Stomach (tissue), 9 donors: Measurements from ENCODE around the gene DPCD. TPM values are rescaled to one million over a fixed set of nuclear protein-coding genes. Genes with fewer than 3 reads are reported as not detected.
"Not testable (repeated sequence)": the region's sequence is repeated elsewhere in the genome, so short reads cannot be mapped to it uniquely, and the experiment has no call there.

Source experiments
- DNase-seq, 2 donors: peaks; one replicate each; pipeline versions ENCODE4 v3.0.0 to v3.0.0-alpha.2; 2013 to 2019
- H3K27ac ChIP-seq, 5 donors: fragments of 200-600 bp in 4 of 5; sonication (generic) in 4 of 5; one replicate each; pipeline ENCODE4 v1.5.1; 2013 to 2019; ENCODE audit warnings: mild to moderate bottlenecking in 1 of 5, moderate library complexity in 1 of 5
- H3K27me3 ChIP-seq, 3 donors: fragments of 200-600 bp; sonication (generic); one replicate each; pipeline ENCODE4 v1.5.1; 2017 to 2019; ENCODE audit warnings: mixed run types in 1 of 3
- H3K36me3 ChIP-seq, 4 donors: fragments of 200-600 bp; sonication (generic); 1 replicate in 3 of 4; 2 replicates in 1 of 4; pipeline ENCODE4 v1.5.1; 2016 to 2019
- H3K4me1 ChIP-seq, 4 donors: fragments of 200-600 bp; sonication (generic); one replicate each; pipeline ENCODE4 v1.5.1; 2016 to 2019
- H3K4me3 ChIP-seq, 4 donors: fragments of 200-600 bp; sonication (generic) in 3 of 4; one replicate each; pipeline ENCODE4 v1.5.1; 2016 to 2019; ENCODE audit warnings: mild to moderate bottlenecking in 1 of 4
- H3K9me3 ChIP-seq, 4 donors: fragments of 200-600 bp; sonication (generic); one replicate each; pipeline ENCODE4 v1.5.1; 2016 to 2019
- EP300 ChIP-seq: sonication (generic); formaldehyde crosslinking; IDR thresholded peaks from one replicate; pipeline ENCODE4 v1.6.1; 2017; ENCODE audit warnings: antibody characterized with exemption
- POLR2A ChIP-seq, 4 donors: fragments of 450-650 bp; IDR thresholded peaks; one replicate each; pipeline ENCODE4 v1.6.1; 2016; ENCODE audit warnings: antibody characterized with exemption in 4 of 4, control low read depth in 2 of 4, mild to moderate bottlenecking in 1 of 4, moderate library complexity in 1 of 4
- POLR2AphosphoS5 ChIP-seq, 3 donors: sonication (generic); formaldehyde crosslinking; IDR thresholded peaks; one replicate each; pipeline ENCODE4 v1.6.1; 2016; ENCODE audit warnings: antibody characterized with exemption in 3 of 3
- WGBS, 5 donors: extraction: QIAGEN DNeasy Blood & Tissue Kit in 3 of 5; methylation state at CpG; one replicate each; pipeline versions ENCODE4 v1.1.5 to v1.1.7; 2013 to 2018; 5-methylcytosine and 5-hydroxymethylcytosine counted together
- intact Hi-C: fragments of 100-400 bp; cut with DNase I; formaldehyde crosslinking; loops from one replicate; pipeline ENCODE4 v1.15.1; 2023; ENCODE audit warnings: low total_unique reads
- polyA plus RNA-seq, 3 donors: library from polyadenylated mRNA; stranded (reverse); fragments of 200-250 nt; gene quantifications; one replicate each; pipeline ENCODE4 v1.2.3, GENCODE V29; 2013
- total RNA-seq, 5 donors: library from RNA; depleted of rRNA; stranded (reverse); fragments of >200 nt; gene quantifications; one replicate each; pipeline versions ENCODE4 v1.1.0 to v1.2.3, GENCODE V29; 2014 to 2016
- TF ChIP-seq, protein P1 (sequence below), 7 experiments: fragments of 450-650 bp in 4 of 7; fragments of 200-600 bp in 3 of 7; sonication (generic) in 3 of 7; IDR thresholded peaks; one replicate each; pipeline ENCODE4 v1.5.1; 2016 to 2019; ENCODE audit warnings: antibody characterized with exemption in 7 of 7, control low read depth in 2 of 7, mild to moderate bottlenecking in 1 of 7
- donor health status: healthy with polysubstance abuse.
- donor health status: Bipolar disorder and iron deficiency.
- donor health status: healthy.

The DPCD gene
- total and polyA plus RNA-seq, 8 donors: 6.7 to 86.6 (median 21.1) TPM

DNA sequence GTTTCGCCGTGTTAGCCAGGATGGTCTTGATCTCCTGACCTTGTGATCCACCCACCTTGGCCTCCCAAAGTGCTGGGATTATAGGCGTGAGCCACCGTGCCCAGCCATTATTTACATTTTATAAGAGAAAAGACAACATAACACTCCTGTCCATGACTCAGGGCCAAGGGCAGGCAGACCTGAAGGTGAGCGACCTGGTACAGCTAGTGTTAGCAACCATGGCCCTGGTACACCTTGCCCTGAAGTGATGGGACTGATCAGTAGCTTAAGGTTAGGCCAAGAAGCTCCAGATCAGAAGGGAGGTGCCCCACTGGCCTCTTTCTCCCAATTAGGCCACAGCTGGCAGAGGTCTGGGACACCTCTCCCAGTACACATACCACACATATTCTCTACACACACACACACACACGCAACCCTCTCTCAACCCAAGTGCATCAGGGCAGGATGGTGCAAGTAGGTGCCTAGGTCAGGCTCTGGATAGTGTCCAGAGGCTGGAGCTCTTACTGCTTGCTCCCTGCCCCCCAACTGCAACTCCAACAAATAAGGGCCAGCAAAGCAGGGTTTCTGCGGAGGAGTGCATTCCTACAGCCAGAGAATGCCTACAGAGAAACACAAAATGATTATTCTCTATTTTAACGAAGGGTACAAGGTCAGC is 43.8 kb downstream of the DPCD start:
- H3K36me3 ChIP-seq: peaks cover 0 to 60% (median 46%) of the 10 kb centered on the region in 4 donors
- peaks cover 0 to 6% (median 0%) of the 10 kb centered on the region in 4 donors for H3K4me1 ChIP-seq
- H3K9me3 ChIP-seq: no peaks in the 10 kb centered on the region
- H3K27me3 ChIP-seq: no peaks in the 10 kb centered on the region
- 71 to 83% (median 72%) methylated on average over 8 of the region's 8 CpGs for WGBS, 5 donors
- intact Hi-C loops: no loop called here
- no peak for TF ChIP-seq POLR2AphosphoS5 (IDR thresholded peaks at IDR 0.05)
- no peak for TF ChIP-seq POLR2A (IDR thresholded peaks at IDR 0.05)
- TF ChIP-seq, protein P1, sequence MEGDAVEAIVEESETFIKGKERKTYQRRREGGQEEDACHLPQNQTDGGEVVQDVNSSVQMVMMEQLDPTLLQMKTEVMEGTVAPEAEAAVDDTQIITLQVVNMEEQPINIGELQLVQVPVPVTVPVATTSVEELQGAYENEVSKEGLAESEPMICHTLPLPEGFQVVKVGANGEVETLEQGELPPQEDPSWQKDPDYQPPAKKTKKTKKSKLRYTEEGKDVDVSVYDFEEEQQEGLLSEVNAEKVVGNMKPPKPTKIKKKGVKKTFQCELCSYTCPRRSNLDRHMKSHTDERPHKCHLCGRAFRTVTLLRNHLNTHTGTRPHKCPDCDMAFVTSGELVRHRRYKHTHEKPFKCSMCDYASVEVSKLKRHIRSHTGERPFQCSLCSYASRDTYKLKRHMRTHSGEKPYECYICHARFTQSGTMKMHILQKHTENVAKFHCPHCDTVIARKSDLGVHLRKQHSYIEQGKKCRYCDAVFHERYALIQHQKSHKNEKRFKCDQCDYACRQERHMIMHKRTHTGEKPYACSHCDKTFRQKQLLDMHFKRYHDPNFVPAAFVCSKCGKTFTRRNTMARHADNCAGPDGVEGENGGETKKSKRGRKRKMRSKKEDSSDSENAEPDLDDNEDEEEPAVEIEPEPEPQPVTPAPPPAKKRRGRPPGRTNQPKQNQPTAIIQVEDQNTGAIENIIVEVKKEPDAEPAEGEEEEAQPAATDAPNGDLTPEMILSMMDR (IDR thresholded peaks at IDR 0.05): no peak
- H3K4me3 ChIP-seq: no peak overlapping the region
- DNase-seq: no peak
- H3K27ac ChIP-seq: no peak overlapping the region

DNA sequence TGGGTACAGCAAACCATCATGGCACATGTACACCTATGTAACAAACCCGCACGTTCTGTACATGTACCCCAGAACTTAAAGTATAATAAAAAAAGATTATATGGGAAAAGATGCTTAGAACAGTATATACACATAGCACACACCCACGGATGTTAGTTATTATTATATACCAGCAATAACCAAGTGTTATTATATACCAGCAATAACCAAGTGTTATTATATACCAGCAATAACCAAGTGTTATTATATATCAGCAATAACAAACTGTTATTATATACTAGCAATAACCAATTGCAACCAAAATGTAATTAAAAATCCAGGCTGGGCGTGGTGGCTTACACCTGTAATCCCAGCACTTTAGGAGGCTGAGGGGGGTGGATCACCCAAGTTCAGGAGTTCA is 45.4 kb downstream of the DPCD start:
- 90 to 98% (median 96%) methylated on average over 4 of the region's 4 CpGs for WGBS, 5 donors
- H3K9me3 ChIP-seq, intact Hi-C loops, H3K4me1 ChIP-seq, H3K27me3 ChIP-seq, DNase-seq, H3K4me3 ChIP-seq, H3K27ac ChIP-seq: not testable (repeated sequence)
- peaks cover 0 to 62% (median 49%) of the 10 kb centered on the region in 4 donors for H3K36me3 ChIP-seq

DNA sequence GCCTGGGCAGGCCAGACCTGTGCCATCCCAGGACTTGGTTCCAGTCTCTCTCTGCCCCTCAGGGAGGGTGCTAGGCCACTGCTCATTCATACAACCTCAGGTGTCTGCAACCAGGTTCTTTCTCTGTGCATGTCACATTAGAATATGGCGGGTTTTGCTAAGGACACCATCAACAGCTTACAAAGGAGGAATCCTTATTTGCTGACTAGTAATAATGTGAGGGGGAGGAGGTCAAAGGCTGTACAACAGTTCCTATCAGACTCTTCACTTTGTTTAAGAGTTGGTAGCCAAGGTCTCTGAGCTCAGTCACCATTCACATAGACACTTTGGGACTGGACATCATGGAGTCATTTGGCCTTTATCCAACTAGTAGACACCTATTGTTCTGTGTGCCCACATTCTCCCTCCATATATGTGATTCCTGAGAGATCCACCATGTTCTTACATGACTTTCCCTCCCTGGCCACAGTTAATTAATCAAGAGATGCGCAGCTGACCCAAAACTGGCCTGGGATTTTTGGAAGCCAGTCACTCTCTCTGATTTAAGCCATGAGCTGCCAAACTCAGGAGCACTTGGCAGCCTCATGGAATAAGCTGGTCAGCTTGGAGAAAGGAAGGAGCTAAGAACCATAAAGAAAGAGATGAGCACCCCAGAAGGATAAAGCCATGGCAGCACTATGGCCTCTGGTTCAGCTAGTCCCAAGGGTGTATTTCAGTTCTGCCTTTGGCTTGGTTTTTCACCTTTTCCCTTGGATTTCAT is 51.2 kb downstream of the DPCD start:
- H3K27ac ChIP-seq: no peak overlapping the region
- no peak overlapping the region for H3K4me3 ChIP-seq
- TF ChIP-seq, protein P1 (IDR thresholded peaks at IDR 0.05): no peak
- TF ChIP-seq POLR2A (IDR thresholded peaks at IDR 0.05): no peak
- TF ChIP-seq POLR2AphosphoS5 (IDR thresholded peaks at IDR 0.05): no peak
- TF ChIP-seq EP300: no peak
- 89 to 100% (median 98%) methylated on average over 2 of the region's 2 CpGs for WGBS, 5 donors
- no peak for DNase-seq
- no peaks in the 10 kb centered on the region for H3K9me3 ChIP-seq
- no peaks in the 10 kb centered on the region for H3K4me1 ChIP-seq
- H3K27me3 ChIP-seq: no peaks in the 10 kb centered on the region
- intact Hi-C loops: no loop called here
- peaks cover 0 to 68% (median 59%) of the 10 kb centered on the region in 4 donors for H3K36me3 ChIP-seq

DNA sequence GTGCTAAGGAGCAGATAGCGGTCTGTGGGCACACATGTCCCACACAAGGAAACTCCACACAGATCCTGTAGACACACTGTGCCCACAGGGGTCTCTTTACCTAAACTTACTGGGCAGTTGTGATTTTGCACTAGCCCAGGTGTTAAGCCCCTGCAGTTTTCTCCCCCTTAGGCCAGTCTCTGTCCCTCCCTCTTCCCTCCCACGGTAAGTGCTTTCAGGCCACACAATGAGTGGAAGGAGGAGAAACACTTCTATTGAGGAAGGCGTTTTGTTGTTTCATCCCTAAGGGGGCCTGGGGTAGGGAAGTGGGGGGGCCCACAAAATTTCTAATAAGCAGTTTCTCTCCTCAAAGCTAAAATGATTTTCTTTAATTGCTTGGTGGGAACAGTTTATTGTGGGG is 55.4 kb downstream of the DPCD start:
- Histone ChIP-seq H3K9me3 (no peaks in the 10 kb centered on the region), H3K36me3 (peaks cover 0 to 72% (median 55%) of the 10 kb centered on the region in 4 donors), H3K4me3 (no peak overlapping the region), H3K27me3 (no peaks in the 10 kb centered on the region), H3K27ac (no peak overlapping the region), H3K4me1 (no peaks in the 10 kb centered on the region)
- intact Hi-C loops: no loop called here
- WGBS, 5 donors: 77 to 83% (median 79%) methylated on average over 3 of the region's 3 CpGs
- TF ChIP-seq POLR2A (IDR thresholded peaks at IDR 0.05) (no peak), EP300 (no peak), POLR2AphosphoS5 (IDR thresholded peaks at IDR 0.05) (no peak)
- TF ChIP-seq, protein P1 (IDR thresholded peaks at IDR 0.05): no peak
- no peak for DNase-seq

DNA sequence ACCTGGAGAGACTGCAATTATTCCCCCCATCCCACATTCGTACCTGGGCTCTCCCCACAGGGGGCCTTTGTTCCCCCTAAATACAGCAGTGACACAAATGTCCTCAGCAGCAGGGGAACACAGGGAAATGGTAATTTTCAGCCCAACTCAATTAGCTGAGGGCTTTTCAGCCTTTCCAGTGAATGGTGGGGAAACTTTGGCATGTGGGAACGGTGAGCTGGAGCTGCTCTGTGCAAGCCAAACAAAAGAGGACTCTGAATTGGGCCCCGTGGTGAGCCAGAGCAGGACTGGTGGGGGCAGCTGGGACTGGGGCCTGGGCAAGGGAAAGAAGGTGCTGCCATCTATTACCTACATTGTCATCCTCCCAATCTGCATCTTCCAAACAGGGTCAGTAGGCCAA is 55.9 kb downstream of the DPCD start:
- intact Hi-C loops: no loop called here
- no peak for TF ChIP-seq EP300
- TF ChIP-seq POLR2AphosphoS5 (IDR thresholded peaks at IDR 0.05): no peak
- TF ChIP-seq POLR2A (IDR thresholded peaks at IDR 0.05): no peak
- TF ChIP-seq, protein P1 (IDR thresholded peaks at IDR 0.05): no peak
- H3K27me3 ChIP-seq: no peaks in the 10 kb centered on the region
- H3K36me3 ChIP-seq: peaks cover 0 to 72% (median 55%) of the 10 kb centered on the region in 4 donors
- WGBS, 5 donors: 67 to 80% (median 77%) methylated on average over 3 of the region's 3 CpGs
- DNase-seq: no peak
- H3K4me3 ChIP-seq: no peak overlapping the region
- no peaks in the 10 kb centered on the region for H3K9me3 ChIP-seq
- H3K4me1 ChIP-seq: no peaks in the 10 kb centered on the region
- no peak overlapping the region for H3K27ac ChIP-seq
